ENCODE results near the gene UBE2L5.

- TF ChIP-seq ATF1 (CRISPR knock-in tag; IDR thresholded peaks at IDR 0.05) (no peak), ZNF121 (CRISPR knock-in tag; IDR thresholded peaks at IDR 0.05) (no peak), ETV6 (CRISPR knock-in tag; IDR thresholded peaks at IDR 0.05) (no peak), ZBTB21 (CRISPR knock-in tag; IDR thresholded peaks at IDR 0.05; ENCODE audit: borderline replicate concordance) (no peak), SP1 (CRISPR knock-in tag; conservative IDR thresholded peaks at IDR 0.05) (no peak), TEAD4 (CRISPR knock-in tag; IDR thresholded peaks at IDR 0.05) (no peak), NFYB (CRISPR knock-in tag; conservative IDR thresholded peaks at IDR 0.05; ENCODE audit: low read depth) (no peak)
- TF ChIP-seq, protein P1, sequence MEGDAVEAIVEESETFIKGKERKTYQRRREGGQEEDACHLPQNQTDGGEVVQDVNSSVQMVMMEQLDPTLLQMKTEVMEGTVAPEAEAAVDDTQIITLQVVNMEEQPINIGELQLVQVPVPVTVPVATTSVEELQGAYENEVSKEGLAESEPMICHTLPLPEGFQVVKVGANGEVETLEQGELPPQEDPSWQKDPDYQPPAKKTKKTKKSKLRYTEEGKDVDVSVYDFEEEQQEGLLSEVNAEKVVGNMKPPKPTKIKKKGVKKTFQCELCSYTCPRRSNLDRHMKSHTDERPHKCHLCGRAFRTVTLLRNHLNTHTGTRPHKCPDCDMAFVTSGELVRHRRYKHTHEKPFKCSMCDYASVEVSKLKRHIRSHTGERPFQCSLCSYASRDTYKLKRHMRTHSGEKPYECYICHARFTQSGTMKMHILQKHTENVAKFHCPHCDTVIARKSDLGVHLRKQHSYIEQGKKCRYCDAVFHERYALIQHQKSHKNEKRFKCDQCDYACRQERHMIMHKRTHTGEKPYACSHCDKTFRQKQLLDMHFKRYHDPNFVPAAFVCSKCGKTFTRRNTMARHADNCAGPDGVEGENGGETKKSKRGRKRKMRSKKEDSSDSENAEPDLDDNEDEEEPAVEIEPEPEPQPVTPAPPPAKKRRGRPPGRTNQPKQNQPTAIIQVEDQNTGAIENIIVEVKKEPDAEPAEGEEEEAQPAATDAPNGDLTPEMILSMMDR (IDR thresholded peaks at IDR 0.05): no peak
- TF ChIP-seq, protein P2, sequence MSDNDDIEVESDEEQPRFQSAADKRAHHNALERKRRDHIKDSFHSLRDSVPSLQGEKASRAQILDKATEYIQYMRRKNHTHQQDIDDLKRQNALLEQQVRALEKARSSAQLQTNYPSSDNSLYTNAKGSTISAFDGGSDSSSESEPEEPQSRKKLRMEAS (CRISPR knock-in tag; IDR thresholded peaks at IDR 0.05): no peak
Observed at GRCh38 chr13:30466358-30466714, 44.0 kb downstream of the UBE2L5 start.

Measured in WTC11 (cell line).